Muscle of arm (tissue), 12 donors: ENCODE results near the gene GJB4. TPM values are rescaled to one million over a fixed set of nuclear protein-coding genes. Genes with fewer than 3 reads are reported as not detected.
"Not testable (repeated sequence)": the region's sequence is repeated elsewhere in the genome, so short reads cannot be mapped to it uniquely, and the experiment has no call there.

Source experiments
- DNase-seq: peaks from one replicate; pipeline ENCODE4 v3.0.0-alpha.2; 2013
- polyA plus RNA-seq, 12 donors: library from polyadenylated mRNA; unstranded; fragments of 120-200 nt; gene quantifications; one replicate each; pipeline ENCODE4 v1.2.1, GENCODE V29; 2013; ENCODE audit not compliant: insufficient read length in 12 of 12

Gene GJB4
- polyA plus RNA-seq, 12 donors = 0.05 to 0.77 (median 0.19) TPM; not detected in 7

DNA sequence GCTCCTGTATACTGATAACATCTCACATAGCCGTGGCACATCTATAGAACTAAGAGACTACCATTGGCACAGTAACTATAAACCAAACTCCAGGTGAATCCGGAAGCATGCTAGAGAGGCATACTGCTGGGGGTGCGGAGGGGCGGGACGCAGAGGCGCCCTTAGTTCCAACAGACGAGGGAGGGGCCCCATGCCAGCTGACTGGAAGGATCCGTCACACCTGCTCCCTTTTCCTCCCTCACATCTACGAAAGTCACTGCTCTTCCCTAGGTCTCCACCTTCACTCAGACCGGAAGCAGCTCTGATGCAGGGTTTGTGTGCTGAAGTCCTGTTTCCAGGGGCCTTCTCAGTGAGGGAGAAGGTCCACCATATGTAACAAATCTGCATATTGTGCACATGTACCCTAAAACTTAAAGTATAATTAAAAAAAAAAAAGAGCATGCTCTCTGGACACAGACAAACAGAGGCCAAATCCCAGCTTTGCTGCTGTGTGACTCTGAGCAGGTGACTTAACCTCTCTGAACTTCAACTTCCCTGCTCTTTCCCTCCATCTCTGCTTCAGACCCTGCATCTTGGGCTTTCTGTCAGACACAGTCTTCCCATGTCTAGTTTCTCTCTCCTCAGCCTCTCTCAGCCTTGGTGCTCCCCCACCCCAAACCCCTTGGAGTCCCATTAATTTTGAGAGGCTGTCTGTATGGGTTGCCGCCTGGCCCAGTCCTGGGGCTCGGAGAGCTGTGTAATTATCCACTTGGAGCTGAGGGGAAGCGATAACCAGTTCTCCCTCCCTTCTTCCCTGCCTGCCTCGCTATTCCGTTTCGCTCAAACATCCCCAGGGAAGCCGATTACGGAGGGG lies 12.5 kb upstream of the GJB4 start:
- DNase-seq = no peak

DNA sequence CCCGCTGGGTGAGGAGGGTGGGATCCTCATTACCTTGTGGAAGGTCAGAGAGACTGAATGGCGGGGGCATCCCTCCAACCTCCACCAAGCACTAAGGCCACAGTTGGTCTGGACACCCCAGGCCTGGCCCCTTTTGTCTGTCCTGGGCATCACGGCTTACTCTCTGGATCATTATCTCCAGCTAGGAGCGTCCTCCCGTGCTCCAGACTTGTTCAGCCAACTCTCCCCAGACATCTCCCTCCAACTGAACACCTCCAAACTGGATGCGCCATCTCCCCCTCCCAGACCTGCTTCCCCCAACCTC lies 11.9 kb upstream of the GJB4 start:
- DNase-seq = no peak

DNA sequence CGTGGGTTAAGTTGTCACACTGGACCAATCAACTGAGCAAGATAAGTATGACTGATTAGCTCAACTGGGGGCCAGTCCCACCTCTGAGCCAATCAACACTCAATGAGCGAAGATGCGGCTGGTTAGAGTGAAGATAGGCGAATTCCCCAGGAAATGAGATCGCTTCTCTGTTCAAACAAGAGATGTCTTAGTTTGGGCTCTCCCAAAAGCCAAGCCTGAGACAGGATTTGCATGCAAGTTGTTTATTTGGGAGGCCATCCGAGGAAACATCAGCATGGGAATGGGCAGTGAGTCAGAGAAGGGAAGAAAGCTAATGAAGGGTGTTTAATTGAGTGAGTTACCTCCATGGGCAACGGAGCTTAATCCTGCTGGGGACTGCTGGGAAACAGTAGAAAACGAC lies 9.5 kb upstream of the GJB4 start:
- DNase-seq = no peak

GRCh38 chr1:34750610-34751009 lies 8.9 kb upstream of the GJB4 start:
- no peak for DNase-seq

DNA sequence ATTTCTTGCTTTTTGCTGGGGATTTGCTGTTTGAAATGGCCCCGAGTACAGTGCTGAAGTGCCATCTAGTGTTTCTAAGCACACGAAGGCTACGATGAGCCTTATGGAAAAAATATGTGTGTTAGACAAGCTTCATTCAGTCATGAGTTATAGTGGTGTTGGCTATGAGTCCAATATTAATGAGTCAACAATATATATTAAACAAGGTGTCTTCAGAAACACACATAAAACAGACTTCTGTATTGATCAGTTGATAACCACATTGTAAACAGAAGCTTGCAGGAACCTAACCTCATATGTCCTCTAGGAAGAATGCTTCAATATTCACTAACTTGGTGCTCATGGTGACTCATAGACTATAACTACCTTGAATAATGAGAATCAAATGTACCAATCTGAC lies 6.4 kb upstream of the GJB4 start:
- DNase-seq = no peak

DNA sequence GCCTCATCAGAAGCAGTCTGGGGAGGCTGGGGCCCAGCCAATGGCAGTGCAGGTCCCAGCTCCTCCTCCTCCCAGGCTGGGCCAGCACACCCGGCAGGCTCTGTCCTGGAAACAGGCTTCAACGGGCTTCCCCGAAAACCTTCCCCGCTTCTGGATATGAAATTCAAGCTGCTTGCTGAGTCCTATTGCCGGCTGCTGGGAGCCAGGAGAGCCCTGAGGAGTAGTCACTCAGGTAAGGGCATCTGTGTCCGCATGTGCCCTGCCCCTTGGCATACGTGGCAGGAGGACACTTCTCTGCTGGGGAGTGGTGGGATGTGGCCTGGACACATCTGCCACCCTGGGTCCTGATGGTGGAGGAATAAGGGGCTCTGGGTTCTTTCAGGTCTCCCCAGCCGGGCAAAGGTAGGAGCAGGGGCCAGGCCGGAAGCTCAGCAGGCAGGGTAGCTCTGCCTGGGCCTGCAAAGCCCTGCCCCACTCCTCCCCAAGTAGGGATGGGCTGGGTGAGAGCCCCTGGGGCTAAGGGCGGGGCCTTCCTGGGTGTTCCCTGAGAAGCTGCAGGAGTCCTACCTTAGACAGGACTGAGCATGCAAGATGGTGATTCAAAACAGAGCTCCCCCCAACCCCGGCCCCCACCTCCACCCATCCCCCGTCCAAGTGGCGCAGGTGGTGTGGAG lies 4.4 kb upstream of the GJB4 start, which contains the start of gene GJB5:
TSS of gene GJB5 (plus strand) at position 84 of the 674 bp plus-strand sequence. CDS start 2,284 bp downstream, outside the sequence.
- DNase-seq = no peak

GRCh38 chr1:34755961-34756360 lies 3.6 kb upstream of the GJB4 start:
- DNase-seq = no peak

DNA sequence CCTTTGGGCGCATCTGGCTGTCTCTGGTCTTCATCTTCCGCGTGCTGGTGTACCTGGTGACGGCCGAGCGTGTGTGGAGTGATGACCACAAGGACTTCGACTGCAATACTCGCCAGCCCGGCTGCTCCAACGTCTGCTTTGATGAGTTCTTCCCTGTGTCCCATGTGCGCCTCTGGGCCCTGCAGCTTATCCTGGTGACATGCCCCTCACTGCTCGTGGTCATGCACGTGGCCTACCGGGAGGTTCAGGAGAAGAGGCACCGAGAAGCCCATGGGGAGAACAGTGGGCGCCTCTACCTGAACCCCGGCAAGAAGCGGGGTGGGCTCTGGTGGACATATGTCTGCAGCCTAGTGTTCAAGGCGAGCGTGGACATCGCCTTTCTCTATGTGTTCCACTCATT lies 2.2 kb upstream of the GJB4 start:
- DNase-seq = no peak

DNA sequence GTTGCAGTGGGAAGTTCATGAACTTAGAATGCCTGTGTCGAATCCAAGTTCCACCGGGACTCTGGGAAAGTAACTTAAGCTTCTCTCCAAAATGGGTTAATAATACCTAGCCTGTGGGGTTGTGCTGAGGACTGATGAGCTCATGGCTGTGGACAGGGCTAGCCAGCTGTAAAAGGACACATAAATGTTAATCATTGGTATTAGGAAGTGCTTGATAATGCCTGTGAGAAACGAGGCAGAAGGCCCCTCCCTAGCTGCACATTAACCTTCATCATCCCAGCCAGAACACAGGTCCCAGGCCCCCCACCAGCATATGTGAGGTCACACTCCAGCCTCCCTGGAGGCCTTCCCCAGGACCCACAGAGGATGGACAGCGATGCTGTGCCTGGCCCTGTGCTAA lies 789 bp upstream of the GJB4 start:
- DNase-seq = no peak

GRCh38 chr1:34761176-34761761 lies 1.7 kb downstream of the GJB4 start:
- DNase-seq = no peak

DNA sequence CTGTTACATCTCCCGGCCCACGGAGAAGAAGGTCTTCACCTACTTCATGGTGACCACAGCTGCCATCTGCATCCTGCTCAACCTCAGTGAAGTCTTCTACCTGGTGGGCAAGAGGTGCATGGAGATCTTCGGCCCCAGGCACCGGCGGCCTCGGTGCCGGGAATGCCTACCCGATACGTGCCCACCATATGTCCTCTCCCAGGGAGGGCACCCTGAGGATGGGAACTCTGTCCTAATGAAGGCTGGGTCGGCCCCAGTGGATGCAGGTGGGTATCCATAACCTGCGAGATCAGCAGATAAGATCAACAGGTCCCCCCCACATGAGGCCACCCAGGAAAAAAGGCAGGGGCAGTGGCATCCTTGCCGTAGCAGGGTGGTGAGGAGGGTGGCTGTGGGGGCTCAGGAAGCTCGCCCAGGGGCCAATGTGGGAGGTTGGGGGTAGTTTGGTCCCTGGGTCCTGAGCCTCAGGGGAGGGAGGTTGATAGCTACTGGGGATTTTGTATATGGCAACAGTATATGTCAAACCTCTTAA lies 2.3 kb downstream of the GJB4 start:
- no peak for DNase-seq

GRCh38 chr1:34762474-34763141 lies 3.1 kb downstream of the GJB4 start:
- DNase-seq = no peak

DNA sequence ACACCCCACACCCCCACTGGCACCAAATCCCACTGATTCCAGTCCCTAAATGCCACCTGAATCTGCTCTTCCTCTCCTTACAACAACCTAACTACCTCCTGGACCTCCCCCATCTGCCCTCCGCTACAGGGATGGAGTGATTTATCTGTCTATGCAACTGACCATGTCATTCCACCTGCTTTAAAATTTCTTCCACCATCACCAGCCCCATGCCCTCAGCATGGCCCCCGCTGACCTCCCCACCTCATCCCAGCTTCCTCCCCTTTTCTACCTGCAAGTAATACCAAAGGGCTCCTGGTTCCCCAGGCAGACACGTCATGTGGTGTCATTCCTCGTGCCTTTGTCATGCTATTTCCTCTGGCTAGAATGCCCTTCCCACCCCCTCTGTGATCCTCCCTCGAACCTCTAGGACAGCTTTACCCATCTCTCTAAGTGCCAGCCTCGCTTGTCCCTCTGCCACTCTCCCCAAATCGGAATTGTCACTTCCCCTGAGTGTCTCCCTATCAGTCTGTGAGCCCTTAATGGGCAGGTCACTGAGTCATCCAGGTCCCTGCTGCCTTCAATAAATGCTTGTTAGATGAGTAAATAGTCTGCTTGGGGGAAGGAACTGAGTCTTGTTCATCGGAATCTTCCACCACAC lies 3.7 kb downstream of the GJB4 start:
- no peak for DNase-seq

GRCh38 chr1:34768856-34769255 lies 9.3 kb downstream of the GJB4 start:
- DNase-seq = no peak

DNA sequence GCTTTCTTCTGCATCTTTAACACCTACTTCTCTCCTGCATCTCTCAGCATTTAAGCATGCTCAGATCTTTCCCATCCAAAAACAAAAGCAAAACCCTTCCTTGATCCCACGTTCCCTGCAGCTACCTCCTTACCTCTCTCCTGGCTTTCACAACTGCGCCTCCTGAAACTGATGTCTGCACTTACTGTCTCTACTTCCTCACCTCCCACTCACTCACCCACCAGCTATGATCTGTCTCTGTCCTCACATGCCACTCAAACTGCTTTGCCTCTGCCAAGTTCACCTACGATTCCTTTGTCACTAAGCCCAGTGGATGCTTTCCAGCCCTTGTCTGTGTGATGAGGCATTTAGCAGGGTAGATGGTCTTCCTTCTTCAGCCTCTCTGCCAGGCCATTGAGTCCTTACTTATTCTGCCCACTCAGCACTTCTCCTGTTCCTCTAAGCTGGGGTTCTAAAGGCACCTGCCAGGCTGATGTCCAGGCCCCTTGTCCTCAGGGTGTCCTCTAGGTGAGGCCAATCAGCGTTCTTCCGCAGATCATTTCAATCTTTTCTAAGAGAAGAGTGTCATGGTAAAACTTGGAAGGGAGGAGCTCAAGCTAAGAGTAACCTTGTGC lies 11.5 kb downstream of the GJB4 start:
- no peak for DNase-seq

DNA sequence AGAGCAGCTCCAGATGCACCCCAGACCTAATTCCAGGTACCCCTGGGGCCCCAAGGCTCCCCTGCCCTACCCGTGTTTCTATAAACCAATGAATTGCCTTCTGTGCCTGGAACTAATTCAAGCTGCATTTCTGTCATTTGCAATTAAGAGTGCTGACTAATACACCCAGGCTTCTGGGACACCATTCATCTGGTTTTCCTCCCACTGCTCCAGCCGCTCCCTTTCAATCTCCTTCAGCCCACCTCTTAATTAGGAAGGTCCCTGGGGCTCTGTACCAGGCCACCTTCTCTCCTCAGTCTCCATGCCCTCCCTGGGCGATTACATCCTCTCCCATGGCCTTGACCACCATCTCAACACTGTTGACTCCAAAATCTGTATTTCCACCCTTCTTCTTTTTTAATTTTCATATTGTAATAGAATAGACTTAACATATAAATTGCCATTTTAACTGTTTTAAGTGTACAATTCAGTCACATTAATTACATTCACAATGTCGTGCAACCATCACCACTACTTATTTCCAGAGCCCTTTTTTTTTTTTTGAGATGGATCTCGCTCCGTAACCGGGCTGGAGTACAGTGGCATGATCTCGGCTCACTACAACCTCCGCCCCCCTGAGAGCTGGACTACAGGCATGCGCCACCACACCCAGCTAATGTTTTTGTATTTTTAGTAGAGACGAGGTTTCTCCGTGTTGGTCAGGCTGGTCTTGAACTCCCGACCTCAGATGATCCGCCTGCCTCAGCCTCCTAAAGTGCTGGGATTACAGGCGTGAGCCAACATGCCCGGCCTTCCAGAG lies 12.2 kb downstream of the GJB4 start:
- no peak for DNase-seq

DNA sequence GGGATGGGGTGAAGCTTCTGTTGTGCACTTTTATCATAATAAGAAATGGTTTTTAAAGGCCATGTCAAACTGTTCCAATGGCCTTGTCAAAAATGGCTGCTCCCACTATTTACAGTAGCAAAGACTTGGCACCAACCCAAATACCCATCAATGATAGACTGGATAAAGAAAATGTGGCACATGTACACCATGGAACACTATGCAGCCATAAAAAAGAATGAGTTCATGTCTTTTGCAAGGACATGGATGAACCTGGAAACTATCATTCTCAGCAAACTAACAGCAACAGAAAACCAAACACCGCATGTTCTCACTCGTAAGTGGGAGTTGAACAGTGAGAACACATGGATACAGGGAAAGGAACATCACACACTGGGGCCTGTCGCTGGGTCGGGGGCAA lies 13.6 kb downstream of the GJB4 start:
- not testable (repeated sequence) for DNase-seq

- no peak for DNase-seq
Observed at GRCh38 chr1:34774957-34775356, 15.4 kb downstream of the GJB4 start.

DNA sequence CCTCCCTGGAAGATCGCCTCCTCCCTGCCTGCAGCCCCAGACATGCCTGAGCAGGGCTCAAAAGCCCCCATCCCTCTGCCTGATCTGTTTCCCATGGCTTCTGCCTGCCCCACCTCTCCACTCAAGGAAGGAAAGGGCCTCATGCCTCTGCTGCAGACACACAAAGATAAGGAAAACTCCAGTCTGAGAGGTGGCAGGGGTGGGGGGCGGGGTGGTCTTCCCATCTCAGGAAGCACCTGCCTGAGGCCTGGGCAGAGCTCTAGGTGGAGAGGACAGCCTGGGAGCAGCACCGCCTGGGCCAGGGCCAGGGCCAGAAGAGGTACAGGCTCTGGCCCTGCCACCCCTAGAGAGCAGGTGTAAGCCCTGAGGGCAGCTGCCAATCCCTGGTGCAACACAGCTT lies 17.4 kb downstream of the GJB4 start:
- no peak for DNase-seq

DNA sequence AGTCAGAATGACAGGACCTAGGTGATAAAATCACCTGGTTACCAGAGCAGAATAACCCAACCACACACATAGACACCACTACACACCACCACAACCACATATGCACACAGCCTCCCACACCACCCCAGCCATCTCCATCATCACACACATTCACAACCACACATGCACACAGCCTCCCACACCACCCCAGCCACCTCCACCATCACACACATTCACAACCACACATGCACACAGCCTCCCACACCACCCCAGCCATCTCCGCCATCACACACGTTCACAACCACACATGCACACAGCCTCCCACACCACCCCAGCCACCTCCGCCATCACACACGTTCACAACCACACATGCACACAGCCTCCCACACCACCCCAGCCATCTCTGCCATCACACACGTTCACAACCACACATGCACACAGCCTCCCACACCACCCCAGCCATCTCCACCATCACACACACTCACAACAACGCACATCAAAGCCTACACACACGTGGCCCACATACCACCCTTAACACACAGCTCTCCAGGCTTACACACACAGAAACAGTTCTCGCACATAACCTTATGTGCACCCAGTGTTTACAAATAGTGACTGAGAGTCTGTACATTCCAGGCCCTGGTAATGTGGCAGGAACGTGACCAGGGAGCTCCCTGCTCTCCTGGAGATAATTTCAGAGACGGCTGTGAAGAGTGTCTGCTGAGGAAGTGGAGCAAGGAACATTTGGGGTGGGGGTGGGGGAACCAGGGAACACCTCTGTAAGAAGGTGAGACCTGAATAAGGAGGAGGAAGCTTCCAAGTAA lies 18.2 kb downstream of the GJB4 start:
- DNase-seq = no peak
